ENCODE results near the gene SPIB. TPM values are rescaled to one million over a fixed set of nuclear protein-coding genes. Genes with fewer than 3 reads are reported as not detected.
A peak's percentile ranks its signal among the peaks of the same experiment; 100 is the strongest.

SPIB gene
- polyA plus RNA-seq, 1 experiment, result not detected

DNA sequence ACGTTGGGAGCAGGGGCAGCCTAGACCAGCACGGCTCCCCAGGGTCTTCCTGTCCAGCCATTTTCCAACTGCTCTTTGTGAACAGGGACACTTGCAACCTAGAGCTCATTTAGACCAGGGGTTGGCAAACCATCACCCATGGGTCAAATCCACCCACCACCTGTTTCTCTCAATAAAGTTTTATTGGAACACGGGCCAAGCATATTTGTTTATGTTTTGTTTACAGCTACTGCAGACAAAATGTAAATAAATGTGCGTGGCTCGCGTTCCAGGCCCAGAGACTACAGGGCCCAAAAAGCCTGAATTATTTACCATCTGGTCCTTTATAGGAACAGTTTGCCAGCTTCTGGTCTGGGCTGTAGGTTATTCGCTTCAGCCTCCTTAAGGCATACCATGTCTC, 44.2 kb downstream of the SPIB start:
- POLR2A ChIA-PET, result no interaction called here
- DNase-seq (ENCODE audit: low read depth, low spot score), result no peak
- no peak overlapping the region for H3K27ac ChIP-seq (ENCODE audit: low read depth, low read length)
- no peak overlapping the region for H3K4me3 ChIP-seq (ENCODE audit: low read depth, low read length)
- no peaks in the 10 kb centered on the region; the same call in 1 of the 2 replicates for H3K9me3 ChIP-seq (ENCODE audit: control insufficient read depth, insufficient read depth, low read length)
- TF ChIP-seq, protein P1, sequence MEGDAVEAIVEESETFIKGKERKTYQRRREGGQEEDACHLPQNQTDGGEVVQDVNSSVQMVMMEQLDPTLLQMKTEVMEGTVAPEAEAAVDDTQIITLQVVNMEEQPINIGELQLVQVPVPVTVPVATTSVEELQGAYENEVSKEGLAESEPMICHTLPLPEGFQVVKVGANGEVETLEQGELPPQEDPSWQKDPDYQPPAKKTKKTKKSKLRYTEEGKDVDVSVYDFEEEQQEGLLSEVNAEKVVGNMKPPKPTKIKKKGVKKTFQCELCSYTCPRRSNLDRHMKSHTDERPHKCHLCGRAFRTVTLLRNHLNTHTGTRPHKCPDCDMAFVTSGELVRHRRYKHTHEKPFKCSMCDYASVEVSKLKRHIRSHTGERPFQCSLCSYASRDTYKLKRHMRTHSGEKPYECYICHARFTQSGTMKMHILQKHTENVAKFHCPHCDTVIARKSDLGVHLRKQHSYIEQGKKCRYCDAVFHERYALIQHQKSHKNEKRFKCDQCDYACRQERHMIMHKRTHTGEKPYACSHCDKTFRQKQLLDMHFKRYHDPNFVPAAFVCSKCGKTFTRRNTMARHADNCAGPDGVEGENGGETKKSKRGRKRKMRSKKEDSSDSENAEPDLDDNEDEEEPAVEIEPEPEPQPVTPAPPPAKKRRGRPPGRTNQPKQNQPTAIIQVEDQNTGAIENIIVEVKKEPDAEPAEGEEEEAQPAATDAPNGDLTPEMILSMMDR (IDR thresholded peaks at IDR 0.05; ENCODE audit: low read depth, low read length), result no peak
- CTCF ChIA-PET, result interaction anchor here (0.6 to 1.0 kb wide), 2 partner anchors 11 to 13 kb away, joined by 4 to 6 read pairs; no protein-coding TSS in a partner anchor
- H3K27me3 ChIP-seq (ENCODE audit: control insufficient read depth, insufficient read depth, low read length), result peaks cover 7% of the 10 kb centered on the region

DNA sequence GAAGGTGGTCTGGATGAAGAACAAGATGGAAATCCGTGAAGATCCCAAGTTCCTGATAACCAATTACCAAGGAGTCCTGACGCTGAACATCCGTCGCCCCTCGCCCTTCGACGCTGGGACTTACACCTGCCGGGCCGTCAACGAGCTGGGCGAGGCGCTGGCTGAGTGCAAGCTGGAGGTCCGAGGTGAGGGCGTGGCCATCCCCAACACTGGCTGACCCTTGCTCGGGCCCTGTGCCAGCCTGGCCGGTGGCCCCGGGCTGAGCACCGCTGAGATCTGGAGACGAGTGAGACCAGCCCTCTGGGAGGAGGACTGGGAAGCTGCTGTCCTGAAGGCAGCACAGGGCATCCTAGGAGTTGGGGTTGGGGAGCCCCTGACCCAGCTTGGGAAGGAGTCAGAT, 45.6 kb downstream of the SPIB start:
- TF ChIP-seq, protein P1 (IDR thresholded peaks at IDR 0.05; ENCODE audit: low read depth, low read length), result no peak
- Histone ChIP-seq H3K9me3 (ENCODE audit: control insufficient read depth, insufficient read depth, low read length) (no peaks in the 10 kb centered on the region; the same call in 1 of the 2 replicates), H3K27ac (ENCODE audit: low read depth, low read length) (no peak overlapping the region), H3K4me3 (ENCODE audit: low read depth, low read length) (no peak overlapping the region), H3K27me3 (ENCODE audit: control insufficient read depth, insufficient read depth, low read length) (peaks cover 2% of the 10 kb centered on the region)
- POLR2A ChIA-PET, result no interaction called here
- no peak for DNase-seq (ENCODE audit: low read depth, low spot score)
- CTCF ChIA-PET, result no interaction called here

DNA sequence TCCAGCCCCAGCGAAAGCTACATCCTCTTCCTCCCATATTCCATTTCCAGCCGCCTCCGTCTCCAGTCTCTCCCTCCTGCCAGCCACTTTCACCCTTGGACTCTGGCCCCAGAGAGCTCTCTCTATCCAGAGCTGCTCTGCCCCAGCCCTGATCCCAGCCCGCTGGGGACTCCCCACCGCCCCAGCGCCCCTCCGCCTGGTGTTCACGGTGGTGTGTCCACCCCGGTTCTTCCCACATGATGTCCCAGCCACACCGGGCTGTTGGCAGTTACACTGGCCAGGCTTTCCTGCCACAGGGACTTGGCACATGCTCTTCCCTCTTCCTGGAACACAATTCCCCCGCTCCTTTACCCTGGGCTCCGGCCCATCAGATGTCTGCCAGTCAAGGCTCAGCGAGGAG, 46.3 kb downstream of the SPIB start:
- ChIA-PET CTCF (interaction anchor here (0.9 kb wide), 1 partner anchor 97 kb away, joined by 3 read pairs; no protein-coding TSS in a partner anchor), POLR2A (interaction anchor here (0.6 kb wide), 1 partner anchor 108 kb away, joined by 3 read pairs; no protein-coding TSS in a partner anchor)
- Histone ChIP-seq H3K9me3 (ENCODE audit: control insufficient read depth, insufficient read depth, low read length) (no peaks in the 10 kb centered on the region; the same call in 1 of the 2 replicates), H3K27me3 (ENCODE audit: control insufficient read depth, insufficient read depth, low read length) (peaks cover 2% of the 10 kb centered on the region), H3K27ac (ENCODE audit: low read depth, low read length) (no peak overlapping the region), H3K4me3 (ENCODE audit: low read depth, low read length) (no peak overlapping the region)
- TF ChIP-seq, protein P1 (IDR thresholded peaks at IDR 0.05; ENCODE audit: low read depth, low read length), result no peak
- no peak for DNase-seq (ENCODE audit: low read depth, low spot score)

DNA sequence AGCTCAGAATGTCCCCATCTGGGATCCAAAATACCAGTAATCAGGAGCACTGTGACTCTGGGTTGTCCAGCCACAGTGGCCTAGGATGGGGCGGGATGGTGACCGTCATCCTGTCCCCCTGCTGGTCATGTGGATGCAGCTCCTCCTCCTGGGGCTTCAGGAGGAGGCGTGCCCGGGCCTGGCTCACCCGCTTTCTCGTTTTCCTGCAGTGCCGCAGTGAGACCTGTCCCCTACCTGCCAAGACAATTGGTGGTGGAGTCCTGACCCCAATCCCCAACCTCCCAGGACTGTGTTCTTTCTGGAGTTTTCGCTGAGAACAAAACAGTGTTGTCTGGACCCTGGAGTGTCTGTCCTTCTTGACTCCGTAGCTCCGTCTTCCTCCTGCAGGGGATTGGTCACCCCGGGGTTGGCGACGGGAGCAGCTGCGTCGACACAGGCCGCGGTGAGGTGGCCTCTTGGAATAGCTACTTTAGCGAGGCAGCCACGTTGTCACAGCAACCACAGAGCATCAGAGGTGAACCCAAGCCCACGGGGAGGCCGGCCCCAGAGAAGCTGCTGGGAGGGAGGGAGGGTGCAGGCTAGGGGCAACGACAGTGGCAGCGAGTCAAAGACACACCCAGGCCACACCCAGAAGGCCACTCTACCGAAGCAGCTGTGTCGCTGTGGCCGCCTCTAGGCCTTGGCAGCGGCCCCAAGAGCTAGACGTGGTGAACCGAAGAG, 47.4 kb downstream of the SPIB start:
- CTCF ChIA-PET, result interaction anchor here (0.9 to 1.1 kb wide), 2 partner anchors 13 to 98 kb away, joined by 3 to 5 read pairs; no protein-coding TSS in a partner anchor

More for the DNA sequence above, 47.4 kb downstream of the SPIB start:
- H3K27ac ChIP-seq (ENCODE audit: low read depth, low read length), result no peak overlapping the region
- no peaks in the 10 kb centered on the region; the same call in 1 of the 2 replicates for H3K9me3 ChIP-seq (ENCODE audit: control insufficient read depth, insufficient read depth, low read length)
- H3K4me3 ChIP-seq (ENCODE audit: low read depth, low read length), result no peak overlapping the region
- H3K27me3 ChIP-seq (ENCODE audit: control insufficient read depth, insufficient read depth, low read length), result peaks cover 2% of the 10 kb centered on the region
- TF ChIP-seq, protein P1 (IDR thresholded peaks at IDR 0.05; ENCODE audit: low read depth, low read length), result peak; percentile 29; the same call in 1 of the 2 replicates
- POLR2A ChIA-PET, result interaction anchor here (0.6 kb wide), 1 partner anchor 334 kb away, joined by 8 read pairs; no protein-coding TSS in a partner anchor
- DNase-seq (ENCODE audit: low read depth, low spot score), result no peak

Measured in AG04450 (cell line).